ENCODE measurements around the gene C2orf69.

C2orf69 gene

GRCh38 chr2:199973703-199974102, 62.6 kb downstream of the C2orf69 start:
- DNase-seq: no peak

- no peak for DNase-seq
Observed at GRCh38 chr2:199975273-199975895, 64.3 kb downstream of the C2orf69 start.

Data from NCI-H524 treated with DMSO at 0.1 percent for 48 hours (cell line).